ENCODE data around the gene GALNT18.

DNA sequence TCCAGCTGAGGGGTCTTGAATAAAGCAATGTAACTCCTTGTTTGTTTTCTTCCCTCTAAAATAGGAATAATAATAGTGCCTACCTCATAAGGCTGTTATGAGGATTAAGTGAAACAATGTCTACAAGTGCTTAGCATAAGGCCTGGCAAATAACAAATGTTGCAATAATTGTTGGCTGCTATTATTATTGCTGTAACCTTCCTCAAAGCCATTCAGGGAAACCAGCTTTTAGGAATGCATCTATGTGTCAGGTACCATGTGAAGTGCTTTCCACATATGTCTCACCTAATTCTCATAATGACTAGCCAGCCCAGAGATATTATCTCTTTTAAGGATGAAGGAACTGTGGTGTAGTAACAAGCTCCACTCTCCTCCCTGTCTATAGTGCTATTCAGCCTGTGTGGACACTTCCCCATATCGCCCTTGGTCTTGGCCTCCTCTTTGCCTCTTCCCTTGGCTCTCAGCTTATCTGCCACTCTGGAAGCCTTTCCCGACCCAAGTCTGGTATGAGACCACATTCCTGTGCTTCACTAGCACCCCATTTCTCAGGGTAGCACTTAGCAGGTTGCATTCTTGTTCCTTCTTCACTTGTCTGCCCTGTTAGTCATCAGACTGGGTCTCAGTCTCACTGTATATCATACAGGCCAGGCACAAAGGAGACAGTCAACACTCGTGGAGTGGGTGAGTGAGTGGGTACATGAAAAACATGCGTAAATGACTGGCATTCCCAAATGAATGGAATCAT lies 292.6 kb downstream of the GALNT18 start:
- TF ChIP-seq, protein P1, sequence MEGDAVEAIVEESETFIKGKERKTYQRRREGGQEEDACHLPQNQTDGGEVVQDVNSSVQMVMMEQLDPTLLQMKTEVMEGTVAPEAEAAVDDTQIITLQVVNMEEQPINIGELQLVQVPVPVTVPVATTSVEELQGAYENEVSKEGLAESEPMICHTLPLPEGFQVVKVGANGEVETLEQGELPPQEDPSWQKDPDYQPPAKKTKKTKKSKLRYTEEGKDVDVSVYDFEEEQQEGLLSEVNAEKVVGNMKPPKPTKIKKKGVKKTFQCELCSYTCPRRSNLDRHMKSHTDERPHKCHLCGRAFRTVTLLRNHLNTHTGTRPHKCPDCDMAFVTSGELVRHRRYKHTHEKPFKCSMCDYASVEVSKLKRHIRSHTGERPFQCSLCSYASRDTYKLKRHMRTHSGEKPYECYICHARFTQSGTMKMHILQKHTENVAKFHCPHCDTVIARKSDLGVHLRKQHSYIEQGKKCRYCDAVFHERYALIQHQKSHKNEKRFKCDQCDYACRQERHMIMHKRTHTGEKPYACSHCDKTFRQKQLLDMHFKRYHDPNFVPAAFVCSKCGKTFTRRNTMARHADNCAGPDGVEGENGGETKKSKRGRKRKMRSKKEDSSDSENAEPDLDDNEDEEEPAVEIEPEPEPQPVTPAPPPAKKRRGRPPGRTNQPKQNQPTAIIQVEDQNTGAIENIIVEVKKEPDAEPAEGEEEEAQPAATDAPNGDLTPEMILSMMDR (IDR thresholded peaks at IDR 0.05): no peak
- no peak for TF ChIP-seq POLR2A (IDR thresholded peaks at IDR 0.05)

Measured in right lobe of liver (tissue), 4 donors.